Measurements from ENCODE around the gene FRMPD1.

GRCh38 chr9:37678789-37679273 is 28.1 kb downstream of the FRMPD1 start:
- no peak for TF ChIP-seq EZH2 (IDR thresholded peaks at IDR 0.05; ENCODE audit: borderline replicate concordance, low read length)
- TF ChIP-seq CTCF (IDR thresholded peaks at IDR 0.05; ENCODE audit: low read length), result no peak

Measured in OCI-LY1 (cell line).